Osteocyte (in vitro differentiated cells): Measurements from ENCODE around the gene MAP7. TPM values are rescaled to one million over a fixed set of nuclear protein-coding genes. Genes with fewer than 3 reads are reported as not detected.

Experiments
- DNase-seq: peaks from one replicate; pipeline ENCODE4 v3.0.0; 2021; ENCODE audit warnings: mixed read lengths; ENCODE audit not compliant: unreplicated experiment; ENCODE audit errors: extremely low spot score
- H3K27ac Mint-ChIP-seq: one replicate; pipeline ENCODE4 v1.8.0; 2021; ENCODE audit warnings: mild to moderate bottlenecking, mixed read lengths; ENCODE audit not compliant: unreplicated experiment
- H3K27me3 Mint-ChIP-seq: one replicate; pipeline ENCODE4 v1.8.0; 2021; ENCODE audit warnings: mixed read lengths; ENCODE audit not compliant: unreplicated experiment
- H3K36me3 Mint-ChIP-seq: one replicate; pipeline ENCODE4 v1.8.0; 2021; ENCODE audit warnings: mixed read lengths; ENCODE audit not compliant: unreplicated experiment
- H3K4me1 Mint-ChIP-seq: one replicate; pipeline ENCODE4 v1.8.0; 2021; ENCODE audit warnings: mixed read lengths; ENCODE audit not compliant: unreplicated experiment
- H3K4me3 Mint-ChIP-seq: one replicate; pipeline ENCODE4 v1.8.0; 2021; ENCODE audit warnings: mild to moderate bottlenecking, moderate library complexity, mixed read lengths; ENCODE audit not compliant: unreplicated experiment
- H3K9me3 Mint-ChIP-seq: one replicate; pipeline ENCODE4 v1.8.0; 2021; ENCODE audit warnings: mixed read lengths; ENCODE audit not compliant: unreplicated experiment
- total RNA-seq: library from RNA; stranded (reverse); gene quantifications from 2 replicates; pipeline ENCODE4 v1.2.1, GENCODE V29; 2021
- TF ChIP-seq, protein P1 (sequence below): fragments of 200-600 bp; sonication (generic); IDR thresholded peaks from 2 replicates; pipeline ENCODE4 v1.5.0; 2021; ENCODE audit warnings: antibody characterized with exemption, mild to moderate bottlenecking, moderate library complexity

Gene MAP7
- total RNA-seq, 1 donor from 2014 or later: 0.38 TPM

DNA sequence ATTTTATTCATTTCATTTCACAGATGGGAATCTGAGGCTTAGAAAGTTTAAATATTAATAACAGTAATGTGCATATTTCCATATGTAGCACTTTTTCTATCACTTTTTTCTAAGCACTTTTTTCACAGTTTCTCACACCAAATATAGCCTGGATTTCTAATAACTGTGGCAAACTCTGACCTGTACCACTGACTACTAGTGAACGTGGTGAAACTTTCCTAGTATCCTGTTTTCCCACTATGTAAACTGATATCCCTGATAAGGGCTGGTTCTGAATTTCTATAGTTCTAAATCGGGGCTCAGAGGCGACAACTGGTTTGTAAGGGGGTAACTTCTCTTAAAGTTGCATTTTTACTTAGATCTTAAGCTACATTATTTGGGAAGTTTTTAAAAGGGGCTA lies 32.6 kb downstream of the MAP7 start:
- Mint-ChIP-seq H3K4me1 (no peaks in the 10 kb centered on the region), H3K36me3 (no peaks in the 10 kb centered on the region), H3K27me3 (peaks cover 26% of the 10 kb centered on the region), H3K4me3 (no peak overlapping the region), H3K27ac (no peak overlapping the region), H3K9me3 (no peaks in the 10 kb centered on the region)
- TF ChIP-seq, protein P1, sequence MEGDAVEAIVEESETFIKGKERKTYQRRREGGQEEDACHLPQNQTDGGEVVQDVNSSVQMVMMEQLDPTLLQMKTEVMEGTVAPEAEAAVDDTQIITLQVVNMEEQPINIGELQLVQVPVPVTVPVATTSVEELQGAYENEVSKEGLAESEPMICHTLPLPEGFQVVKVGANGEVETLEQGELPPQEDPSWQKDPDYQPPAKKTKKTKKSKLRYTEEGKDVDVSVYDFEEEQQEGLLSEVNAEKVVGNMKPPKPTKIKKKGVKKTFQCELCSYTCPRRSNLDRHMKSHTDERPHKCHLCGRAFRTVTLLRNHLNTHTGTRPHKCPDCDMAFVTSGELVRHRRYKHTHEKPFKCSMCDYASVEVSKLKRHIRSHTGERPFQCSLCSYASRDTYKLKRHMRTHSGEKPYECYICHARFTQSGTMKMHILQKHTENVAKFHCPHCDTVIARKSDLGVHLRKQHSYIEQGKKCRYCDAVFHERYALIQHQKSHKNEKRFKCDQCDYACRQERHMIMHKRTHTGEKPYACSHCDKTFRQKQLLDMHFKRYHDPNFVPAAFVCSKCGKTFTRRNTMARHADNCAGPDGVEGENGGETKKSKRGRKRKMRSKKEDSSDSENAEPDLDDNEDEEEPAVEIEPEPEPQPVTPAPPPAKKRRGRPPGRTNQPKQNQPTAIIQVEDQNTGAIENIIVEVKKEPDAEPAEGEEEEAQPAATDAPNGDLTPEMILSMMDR: no peak
- DNase-seq: no peak

DNA sequence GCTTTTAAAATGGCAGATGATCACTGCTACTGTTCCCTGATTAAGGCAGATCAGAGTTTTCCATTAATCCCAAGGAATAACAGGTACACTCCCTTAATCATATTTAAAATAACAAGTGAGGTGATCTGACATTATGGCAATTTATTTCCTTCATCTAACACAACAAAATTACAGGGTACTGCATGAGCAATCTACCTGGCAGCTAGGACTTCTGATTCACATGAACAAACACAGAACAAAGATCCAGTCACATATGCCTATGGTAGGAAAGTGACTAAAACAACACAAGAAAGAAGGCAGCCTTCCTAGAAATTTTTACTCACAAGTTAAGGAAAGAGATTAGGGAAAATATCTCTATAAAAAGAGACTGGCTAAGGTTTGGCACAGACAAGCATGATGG lies 33.2 kb downstream of the MAP7 start:
- no peak overlapping the region for H3K27ac Mint-ChIP-seq
- peaks cover 23% of the 10 kb centered on the region for H3K27me3 Mint-ChIP-seq
- no peak for DNase-seq

DNA sequence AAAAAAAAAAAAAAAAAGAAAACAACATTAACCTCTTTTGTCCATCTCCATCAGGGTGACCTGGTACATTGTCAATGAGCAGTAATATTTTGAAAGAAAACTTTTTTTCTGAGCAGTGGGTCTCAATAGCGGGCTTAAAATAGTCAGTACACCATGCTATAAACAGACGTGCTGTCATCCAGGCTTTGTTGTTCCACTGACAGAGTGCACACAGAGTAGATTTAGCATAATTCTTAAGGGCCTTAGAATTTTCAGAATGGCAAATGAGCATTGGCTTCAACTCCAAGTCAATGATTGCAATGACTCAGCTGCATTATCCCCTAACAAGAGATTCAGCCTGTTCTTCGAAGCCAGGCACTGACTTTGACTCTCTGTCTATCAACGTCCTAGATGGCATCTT lies 35.6 kb downstream of the MAP7 start:
- no peak for DNase-seq
- TF ChIP-seq, protein P1: no peak
- Mint-ChIP-seq H3K27ac (no peak overlapping the region), H3K9me3 (no peaks in the 10 kb centered on the region), H3K36me3 (no peaks in the 10 kb centered on the region), H3K27me3 (peaks cover 11% of the 10 kb centered on the region), H3K4me3 (no peak overlapping the region), H3K4me1 (no peaks in the 10 kb centered on the region)

More for the DNA sequence above, 33.2 kb downstream of the MAP7 start:
- Mint-ChIP-seq H3K4me3 (no peak overlapping the region), H3K36me3 (no peaks in the 10 kb centered on the region), H3K4me1 (no peaks in the 10 kb centered on the region), H3K9me3 (no peaks in the 10 kb centered on the region)
- TF ChIP-seq, protein P1: no peak

DNA sequence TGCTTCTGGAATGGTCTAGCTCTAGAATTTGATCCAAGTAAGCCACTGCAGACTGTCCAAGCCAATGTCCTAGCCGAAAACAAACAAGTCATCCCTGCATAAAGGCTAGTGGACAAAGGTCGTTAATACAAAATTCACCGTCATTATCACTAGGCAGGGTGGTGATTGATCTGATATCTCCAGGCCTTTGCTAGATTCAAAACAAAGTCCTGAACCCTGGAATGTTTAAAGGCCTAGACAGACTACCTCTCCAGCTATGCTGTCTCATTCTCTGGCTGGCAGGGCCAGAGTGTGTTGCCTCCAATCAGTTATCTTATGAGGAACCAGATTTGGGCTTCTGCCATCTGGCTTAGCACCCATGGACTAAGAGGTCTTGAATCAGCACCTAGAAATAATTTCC lies 38.3 kb downstream of the MAP7 start:
- Mint-ChIP-seq H3K27ac (no peak overlapping the region), H3K4me1 (no peaks in the 10 kb centered on the region), H3K9me3 (no peaks in the 10 kb centered on the region), H3K27me3 (peaks cover 22% of the 10 kb centered on the region), H3K36me3 (no peaks in the 10 kb centered on the region), H3K4me3 (no peak overlapping the region)
- DNase-seq: no peak
- TF ChIP-seq, protein P1: no peak

DNA sequence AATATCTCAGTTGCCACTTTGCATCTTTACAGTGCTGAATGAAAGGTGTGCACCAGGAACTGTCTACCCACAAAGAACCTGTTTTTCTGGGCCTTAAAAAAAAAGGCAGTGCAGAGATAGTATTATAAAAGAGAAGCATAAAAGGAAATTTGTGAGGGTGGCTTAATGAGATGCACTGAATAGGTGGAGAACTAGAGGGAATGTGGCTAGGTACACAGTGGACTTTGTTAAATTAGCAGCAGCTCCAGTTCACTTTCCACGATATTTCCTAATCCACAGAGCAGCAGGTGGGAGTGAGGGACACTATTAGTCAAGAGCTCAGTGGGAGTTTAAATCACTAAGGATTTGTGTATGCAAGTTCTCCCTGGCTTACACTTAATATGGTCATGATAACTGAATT lies 38.8 kb downstream of the MAP7 start:
- H3K9me3 Mint-ChIP-seq: no peaks in the 10 kb centered on the region
- no peaks in the 10 kb centered on the region for H3K4me1 Mint-ChIP-seq

More for the DNA sequence above, 38.8 kb downstream of the MAP7 start:
- Mint-ChIP-seq H3K27me3 (peaks cover 24% of the 10 kb centered on the region), H3K36me3 (no peaks in the 10 kb centered on the region), H3K4me3 (no peak overlapping the region), H3K27ac (no peak overlapping the region)
- TF ChIP-seq, protein P1: no peak
- no peak for DNase-seq
